Activated CD4-positive, alpha-beta memory T cell treated with anti-CD3 and anti-CD28 coated beads for 36 hours (primary cell): ENCODE data around the gene DIAPH3. TPM values are rescaled to one million over a fixed set of nuclear protein-coding genes. Genes with fewer than 3 reads are reported as not detected.

ENCODE experiments used
- CTCF ChIA-PET: fragments of 350-600 bp; sonication (Branson Sonifier 250); formaldehyde crosslinking; loops from one replicate; lab custom pipeline; 2021; ENCODE audit warnings: antibody characterized with exemption, inconsistent platforms; lab: Charles Lee
- POLR2A ChIA-PET: fragments of 350-600 bp; sonication (Branson Sonifier 250); formaldehyde crosslinking; loops from one replicate; lab custom pipeline; 2021; ENCODE audit warnings: antibody characterized with exemption; lab: Charles Lee
- DNase-seq: peaks from one replicate; pipeline ENCODE4 v3.0.0-alpha.2; 2020
- H3K27ac Mint-ChIP-seq: one replicate; pipeline ENCODE4 v1.8.0; 2021; ENCODE audit warnings: mixed read lengths
- H3K27me3 Mint-ChIP-seq: one replicate; pipeline ENCODE4 v1.8.0; 2021; ENCODE audit warnings: mixed read lengths
- H3K36me3 Mint-ChIP-seq: one replicate; pipeline ENCODE4 v1.8.0; 2021; ENCODE audit warnings: mixed read lengths
- H3K4me1 Mint-ChIP-seq: one replicate; pipeline ENCODE4 v1.8.0; 2021; ENCODE audit warnings: low read depth, mixed read lengths
- H3K4me3 Mint-ChIP-seq: one replicate; pipeline ENCODE4 v1.8.0; 2021; ENCODE audit warnings: mild to moderate bottlenecking, mixed read lengths
- H3K9me3 Mint-ChIP-seq: one replicate; pipeline ENCODE4 v1.8.0; 2021; ENCODE audit warnings: mixed read lengths
- intact Hi-C: fragments of 100-400 bp; cut with micrococcal nuclease; formaldehyde crosslinking; loops from one replicate; pipeline ENCODE4 v1.15.1; 2023
- total RNA-seq, 2 experiments: library from RNA; stranded (reverse); gene quantifications; one replicate each; pipeline ENCODE4 v1.2.3, GENCODE V29; 2021

Gene DIAPH3
- total RNA-seq, 2 experiments from 2014 or later, result 31.3 to 31.9 TPM

GRCh38 chr13:59834801-59835200 is 328.9 kb downstream of the DIAPH3 start:
- H3K4me1 Mint-ChIP-seq, result no peaks in the 10 kb centered on the region
- intact Hi-C loops, result no loop called here
- no peak overlapping the region for H3K27ac Mint-ChIP-seq
- no peak for DNase-seq
- H3K4me3 Mint-ChIP-seq, result no peak overlapping the region
- H3K9me3 Mint-ChIP-seq, result no peaks in the 10 kb centered on the region
- ChIA-PET POLR2A (no interaction called here), CTCF (no interaction called here)
- H3K27me3 Mint-ChIP-seq, result no peaks in the 10 kb centered on the region
- no peaks in the 10 kb centered on the region for H3K36me3 Mint-ChIP-seq

GRCh38 chr13:59829690-59830089 is 334.0 kb downstream of the DIAPH3 start:
- Mint-ChIP-seq H3K27me3 (no peaks in the 10 kb centered on the region), H3K36me3 (no peaks in the 10 kb centered on the region), H3K27ac (no peak overlapping the region), H3K9me3 (no peaks in the 10 kb centered on the region), H3K4me1 (no peaks in the 10 kb centered on the region), H3K4me3 (no peak overlapping the region)
- DNase-seq, result no peak
- intact Hi-C loops, result no loop called here
- ChIA-PET CTCF (no interaction called here), POLR2A (no interaction called here)

- intact Hi-C loops, result no loop called here
- H3K4me1 Mint-ChIP-seq, result no peaks in the 10 kb centered on the region
- ChIA-PET CTCF (no interaction called here), POLR2A (no interaction called here)
- H3K9me3 Mint-ChIP-seq, result no peaks in the 10 kb centered on the region
- H3K27me3 Mint-ChIP-seq, result no peaks in the 10 kb centered on the region
- H3K36me3 Mint-ChIP-seq, result no peaks in the 10 kb centered on the region
- no peak overlapping the region for H3K4me3 Mint-ChIP-seq
- H3K27ac Mint-ChIP-seq, result no peak overlapping the region
- no peak for DNase-seq
Observed at GRCh38 chr13:59823486-59823885, 340.2 kb downstream of the DIAPH3 start.

GRCh38 chr13:59809564-59809963 is 354.2 kb downstream of the DIAPH3 start:
- H3K27me3 Mint-ChIP-seq, result no peaks in the 10 kb centered on the region
- H3K4me3 Mint-ChIP-seq, result no peak overlapping the region
- ChIA-PET CTCF (no interaction called here), POLR2A (no interaction called here)
- no peaks in the 10 kb centered on the region for H3K9me3 Mint-ChIP-seq
- no peak overlapping the region for H3K27ac Mint-ChIP-seq
- no peaks in the 10 kb centered on the region for H3K36me3 Mint-ChIP-seq
- no peaks in the 10 kb centered on the region for H3K4me1 Mint-ChIP-seq
- intact Hi-C loops, result no loop called here
- no peak for DNase-seq

GRCh38 chr13:59806801-59807200 is 356.9 kb downstream of the DIAPH3 start:
- ChIA-PET POLR2A (no interaction called here), CTCF (no interaction called here)
- intact Hi-C loops, result no loop called here
- Mint-ChIP-seq H3K4me1 (no peaks in the 10 kb centered on the region), H3K4me3 (no peak overlapping the region), H3K9me3 (no peaks in the 10 kb centered on the region), H3K27me3 (no peaks in the 10 kb centered on the region), H3K36me3 (no peaks in the 10 kb centered on the region), H3K27ac (no peak overlapping the region)
- no peak for DNase-seq

GRCh38 chr13:59801107-59801880 is 362.4 kb downstream of the DIAPH3 start:
- ChIA-PET CTCF (no interaction called here), POLR2A (no interaction called here)
- intact Hi-C loops, result no loop called here
- no peak overlapping the region for H3K4me3 Mint-ChIP-seq
- no peaks in the 10 kb centered on the region for H3K36me3 Mint-ChIP-seq
- no peaks in the 10 kb centered on the region for H3K9me3 Mint-ChIP-seq
- no peak for DNase-seq
- no peaks in the 10 kb centered on the region for H3K4me1 Mint-ChIP-seq
- no peak overlapping the region for H3K27ac Mint-ChIP-seq
- H3K27me3 Mint-ChIP-seq, result no peaks in the 10 kb centered on the region

- Mint-ChIP-seq H3K36me3 (no peaks in the 10 kb centered on the region), H3K4me1 (no peaks in the 10 kb centered on the region), H3K27me3 (no peaks in the 10 kb centered on the region), H3K9me3 (no peaks in the 10 kb centered on the region), H3K4me3 (no peak overlapping the region), H3K27ac (no peak overlapping the region)
- ChIA-PET POLR2A (no interaction called here), CTCF (no interaction called here)
- DNase-seq, result no peak
- intact Hi-C loops, result no loop called here
Observed at GRCh38 chr13:59793107-59793506, 370.6 kb downstream of the DIAPH3 start.

GRCh38 chr13:59790626-59791025 is 373.1 kb downstream of the DIAPH3 start:
- Mint-ChIP-seq H3K4me1 (no peaks in the 10 kb centered on the region), H3K36me3 (no peaks in the 10 kb centered on the region), H3K9me3 (no peaks in the 10 kb centered on the region), H3K27ac (no peak overlapping the region), H3K4me3 (no peak overlapping the region), H3K27me3 (no peaks in the 10 kb centered on the region)
- no peak for DNase-seq
- ChIA-PET POLR2A (no interaction called here), CTCF (no interaction called here)
- intact Hi-C loops, result no loop called here

GRCh38 chr13:59789558-59789957 is 374.2 kb downstream of the DIAPH3 start:
- ChIA-PET CTCF (no interaction called here), POLR2A (no interaction called here)
- no peaks in the 10 kb centered on the region for H3K27me3 Mint-ChIP-seq
- DNase-seq, result no peak
- H3K9me3 Mint-ChIP-seq, result no peaks in the 10 kb centered on the region
- intact Hi-C loops, result no loop called here
- no peak overlapping the region for H3K27ac Mint-ChIP-seq
- no peak overlapping the region for H3K4me3 Mint-ChIP-seq
- no peaks in the 10 kb centered on the region for H3K36me3 Mint-ChIP-seq
- H3K4me1 Mint-ChIP-seq, result no peaks in the 10 kb centered on the region

GRCh38 chr13:59787679-59788078 is 376.0 kb downstream of the DIAPH3 start:
- Mint-ChIP-seq H3K27me3 (no peaks in the 10 kb centered on the region), H3K4me1 (no peaks in the 10 kb centered on the region), H3K36me3 (no peaks in the 10 kb centered on the region), H3K27ac (no peak overlapping the region), H3K4me3 (no peak overlapping the region), H3K9me3 (no peaks in the 10 kb centered on the region)
- intact Hi-C loops, result no loop called here
- ChIA-PET POLR2A (no interaction called here), CTCF (no interaction called here)
- DNase-seq, result no peak

GRCh38 chr13:59782696-59783095 is 381.0 kb downstream of the DIAPH3 start:
- H3K4me1 Mint-ChIP-seq, result no peaks in the 10 kb centered on the region
- intact Hi-C loops, result no loop called here
- no peaks in the 10 kb centered on the region for H3K27me3 Mint-ChIP-seq

GRCh38 chr13:59780058-59780457 is 383.7 kb downstream of the DIAPH3 start:
- Mint-ChIP-seq H3K4me1 (peaks cover 3% of the 10 kb centered on the region), H3K27ac (no peak overlapping the region), H3K4me3 (no peak overlapping the region), H3K36me3 (no peaks in the 10 kb centered on the region), H3K9me3 (no peaks in the 10 kb centered on the region), H3K27me3 (peaks cover 2% of the 10 kb centered on the region)
- ChIA-PET POLR2A (no interaction called here), CTCF (no interaction called here)
- intact Hi-C loops, result no loop called here
- no peak for DNase-seq

More at GRCh38 chr13:59782696-59783095, 381.0 kb downstream of the DIAPH3 start:
- Mint-ChIP-seq H3K27ac (no peak overlapping the region), H3K4me3 (no peak overlapping the region), H3K9me3 (no peaks in the 10 kb centered on the region), H3K36me3 (no peaks in the 10 kb centered on the region)
- POLR2A ChIA-PET, result no interaction called here
- no peak for DNase-seq
- CTCF ChIA-PET, result no interaction called here

- ChIA-PET CTCF (no interaction called here), POLR2A (no interaction called here)
- peaks cover 2% of the 10 kb centered on the region for H3K27me3 Mint-ChIP-seq
- DNase-seq, result no peak
- H3K4me3 Mint-ChIP-seq, result no peak overlapping the region
- no peak overlapping the region for H3K27ac Mint-ChIP-seq
- H3K4me1 Mint-ChIP-seq, result peaks cover 3% of the 10 kb centered on the region
- H3K9me3 Mint-ChIP-seq, result no peaks in the 10 kb centered on the region
- H3K36me3 Mint-ChIP-seq, result no peaks in the 10 kb centered on the region
- intact Hi-C loops, result no loop called here
Observed at GRCh38 chr13:59776924-59777690, 386.6 kb downstream of the DIAPH3 start.
